HG02759 (cell line): ENCODE results near the gene TRIM65.

Source experiments
- ATAC-seq: cut with Tn5 transposase; IDR thresholded peaks from one replicate; pipeline ENCODE4 v1.9.1; 2021; ENCODE audit warnings: mild to moderate bottlenecking, moderate library complexity; ENCODE audit not compliant: unreplicated experiment

Gene TRIM65

DNA sequence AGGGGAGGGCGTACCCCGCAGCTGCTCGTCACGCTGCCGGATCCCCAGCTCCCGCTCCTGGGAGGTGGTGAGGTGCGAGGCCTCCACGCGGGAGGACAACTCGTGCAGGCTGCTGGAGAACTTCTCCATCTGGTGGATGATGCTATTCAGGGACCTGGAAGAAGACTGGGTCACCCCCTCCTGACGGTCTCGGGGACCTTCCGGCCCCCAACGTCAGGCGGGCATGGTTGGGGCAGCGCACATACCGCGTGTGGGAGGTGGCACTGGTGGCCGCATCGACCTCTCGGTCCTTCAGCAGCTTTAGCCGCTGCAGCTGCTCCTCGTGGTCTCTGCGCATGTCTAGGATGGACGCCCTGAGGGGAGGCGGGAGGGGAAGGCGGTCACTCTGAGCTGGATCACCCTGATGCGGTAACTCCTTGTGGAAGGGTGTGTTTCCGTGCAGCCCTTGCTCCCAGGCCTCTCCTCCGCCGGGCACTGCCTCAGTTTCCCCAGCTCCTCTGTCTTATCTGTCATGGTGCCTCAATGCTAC lies 21.2 kb upstream of the TRIM65 start:
- ATAC-seq: no peak

DNA sequence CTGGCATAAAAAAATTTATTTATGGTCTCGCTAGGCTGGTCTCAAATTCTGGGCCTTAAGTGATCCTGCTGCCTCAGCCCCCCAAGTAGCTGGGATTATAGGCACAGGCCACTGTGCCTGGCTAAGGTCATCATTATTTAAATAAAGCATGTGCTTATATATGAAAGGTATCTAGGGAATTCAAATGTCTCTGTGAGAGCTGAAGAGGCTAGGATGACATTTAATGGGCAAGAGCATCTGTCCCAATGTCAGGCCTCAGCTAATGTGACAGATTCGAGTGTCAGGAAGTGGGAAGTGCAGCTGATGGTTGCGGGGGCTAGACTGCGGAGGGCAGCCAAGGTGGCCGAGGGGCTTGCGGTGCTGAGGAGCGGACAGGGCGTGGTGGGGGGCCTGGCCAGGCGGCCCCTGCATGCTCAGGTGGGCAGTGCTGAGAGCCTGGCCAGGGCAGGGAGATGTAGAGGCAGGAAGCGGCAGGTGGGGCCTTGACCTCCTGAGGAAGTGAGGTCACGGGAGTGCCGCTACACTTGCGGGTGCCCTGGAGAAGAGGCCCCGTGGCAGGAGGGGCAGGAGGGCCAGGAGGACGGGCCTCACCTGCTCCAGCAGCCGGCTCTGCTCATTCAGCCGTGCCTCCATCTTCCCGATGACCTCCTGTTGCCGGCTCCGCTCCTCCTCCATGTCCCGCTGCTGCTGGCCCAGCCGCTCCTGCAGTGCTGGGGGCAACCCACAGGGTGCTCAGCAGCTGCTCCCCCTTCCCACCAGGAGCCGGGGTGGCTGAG lies 20.6 kb upstream of the TRIM65 start:
- no peak for ATAC-seq

DNA sequence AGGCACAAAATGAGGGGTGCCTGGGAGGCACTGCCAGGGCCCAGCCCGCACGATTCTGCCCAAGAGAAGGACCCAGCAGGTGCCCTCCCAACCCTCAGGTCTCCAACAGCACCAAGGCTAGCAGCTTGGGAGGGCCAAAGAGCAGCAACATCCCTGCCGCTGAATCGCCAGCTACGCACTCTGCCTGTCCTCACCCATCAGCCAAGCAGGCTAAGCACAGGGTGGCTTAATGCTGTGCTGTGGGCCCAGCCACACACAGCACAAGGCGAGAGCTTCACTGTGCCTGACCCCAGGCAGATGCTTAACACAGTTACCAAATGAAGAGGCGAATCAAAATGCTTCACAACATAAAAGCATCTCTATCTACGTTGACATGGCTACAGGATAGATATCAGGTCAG lies 18.5 kb upstream of the TRIM65 start:
- no peak for ATAC-seq

DNA sequence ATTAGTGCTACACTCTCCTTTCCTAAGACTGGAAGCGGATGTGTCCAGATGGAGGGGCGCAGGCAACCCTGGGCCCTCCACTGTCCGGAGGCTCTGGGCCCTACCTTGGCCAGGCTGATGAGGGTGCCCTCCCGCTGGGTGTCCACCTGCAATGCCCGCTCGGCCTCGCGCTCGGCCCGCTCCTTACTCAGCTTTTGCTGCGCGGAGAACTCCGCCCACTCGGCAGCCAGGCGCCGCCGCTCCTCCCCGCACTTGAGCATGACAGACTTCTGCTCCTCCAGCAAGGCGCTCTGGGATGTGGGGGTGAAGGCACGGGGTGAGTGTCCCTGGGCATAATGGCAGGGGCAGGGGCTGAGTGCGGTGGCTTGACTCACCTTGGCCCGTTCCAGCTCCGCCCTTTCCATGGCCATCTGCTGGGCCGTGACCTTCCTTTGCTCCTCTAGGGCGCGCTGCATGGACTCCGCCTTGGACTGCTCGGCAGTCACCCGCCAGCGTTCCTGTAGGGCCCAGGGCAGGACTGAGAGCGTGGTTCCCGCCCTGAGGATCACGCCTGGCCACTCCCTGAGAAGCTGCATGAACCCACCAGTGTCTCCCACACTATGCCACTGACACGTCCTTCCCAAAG lies 18.0 kb upstream of the TRIM65 start:
- no peak for ATAC-seq

DNA sequence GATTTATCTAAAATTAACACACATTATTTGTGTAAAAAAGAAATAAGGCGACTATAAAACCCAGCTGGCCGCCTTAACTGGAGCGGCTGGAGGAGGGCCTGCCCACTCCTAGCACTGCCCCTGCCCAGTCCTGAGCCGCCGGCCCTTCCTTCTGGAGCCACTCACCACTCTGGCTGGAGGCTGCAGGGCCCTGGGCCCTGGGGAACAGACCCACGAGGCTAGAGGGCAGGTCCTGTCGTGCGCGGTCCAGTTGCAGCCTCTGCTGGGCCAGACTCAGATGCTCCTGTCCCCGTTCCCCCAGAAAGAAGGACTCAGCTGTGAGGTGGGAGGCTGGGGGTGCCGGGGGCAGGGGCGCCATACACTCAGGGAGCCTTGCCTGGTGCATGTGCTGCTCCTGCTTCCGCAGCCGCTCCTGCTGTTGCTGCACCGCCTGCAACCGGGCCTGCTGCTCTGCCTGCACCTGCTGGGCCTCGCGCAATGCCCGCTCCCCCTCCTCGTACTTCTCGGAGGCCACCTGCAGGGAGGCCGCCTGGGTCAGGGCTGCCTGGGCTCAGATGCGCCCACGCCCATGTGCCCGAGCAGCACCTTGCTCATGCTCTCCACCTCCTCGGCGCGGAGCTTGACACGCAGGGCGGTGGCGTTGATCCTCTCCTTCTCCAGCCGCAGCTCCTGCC lies 16.9 kb upstream of the TRIM65 start:
- no peak for ATAC-seq

DNA sequence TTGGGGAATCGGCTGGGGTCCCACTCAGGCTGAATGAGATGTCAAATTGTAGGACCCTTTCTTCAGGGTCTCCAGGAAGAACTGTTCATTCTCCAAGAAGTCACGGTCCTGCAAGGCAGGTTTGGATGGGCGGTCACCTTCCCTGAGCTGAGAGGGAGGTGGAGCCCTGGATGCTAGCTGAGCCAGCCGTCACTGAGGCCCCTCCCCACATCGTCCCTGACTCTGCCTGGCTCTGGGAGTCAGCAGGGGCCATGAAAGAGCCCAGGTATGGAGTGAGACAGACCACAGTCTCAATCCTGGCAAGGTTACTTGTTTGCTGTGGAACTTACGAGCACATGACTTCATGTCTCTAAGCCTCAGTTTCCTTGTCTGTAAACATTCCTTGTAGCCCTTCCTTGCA lies 13.9 kb upstream of the TRIM65 start:
- no peak for ATAC-seq

DNA sequence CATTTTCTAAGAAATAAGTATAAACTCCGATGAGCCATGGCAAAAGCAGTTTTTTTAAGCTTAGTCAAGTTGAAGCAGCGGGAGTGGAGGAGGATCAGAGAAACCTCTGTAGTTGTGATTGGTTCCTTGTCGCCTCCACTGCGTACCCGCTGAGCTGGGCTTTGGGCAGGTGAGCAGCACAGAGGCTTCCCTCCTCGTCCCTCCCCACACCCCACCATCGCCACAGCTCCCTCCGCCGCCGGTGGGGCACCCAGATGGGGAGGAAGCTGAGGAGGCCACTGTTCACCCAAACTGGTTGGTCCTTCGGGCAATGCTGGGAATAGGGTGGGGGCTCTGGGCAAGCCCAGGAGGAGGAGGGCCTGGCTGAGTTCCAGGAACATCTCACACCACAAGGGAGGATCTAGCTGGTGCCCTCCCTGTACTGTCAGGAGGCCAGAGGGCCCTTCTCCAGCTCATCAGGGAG lies 13.1 kb upstream of the TRIM65 start:
- ATAC-seq: no peak

DNA sequence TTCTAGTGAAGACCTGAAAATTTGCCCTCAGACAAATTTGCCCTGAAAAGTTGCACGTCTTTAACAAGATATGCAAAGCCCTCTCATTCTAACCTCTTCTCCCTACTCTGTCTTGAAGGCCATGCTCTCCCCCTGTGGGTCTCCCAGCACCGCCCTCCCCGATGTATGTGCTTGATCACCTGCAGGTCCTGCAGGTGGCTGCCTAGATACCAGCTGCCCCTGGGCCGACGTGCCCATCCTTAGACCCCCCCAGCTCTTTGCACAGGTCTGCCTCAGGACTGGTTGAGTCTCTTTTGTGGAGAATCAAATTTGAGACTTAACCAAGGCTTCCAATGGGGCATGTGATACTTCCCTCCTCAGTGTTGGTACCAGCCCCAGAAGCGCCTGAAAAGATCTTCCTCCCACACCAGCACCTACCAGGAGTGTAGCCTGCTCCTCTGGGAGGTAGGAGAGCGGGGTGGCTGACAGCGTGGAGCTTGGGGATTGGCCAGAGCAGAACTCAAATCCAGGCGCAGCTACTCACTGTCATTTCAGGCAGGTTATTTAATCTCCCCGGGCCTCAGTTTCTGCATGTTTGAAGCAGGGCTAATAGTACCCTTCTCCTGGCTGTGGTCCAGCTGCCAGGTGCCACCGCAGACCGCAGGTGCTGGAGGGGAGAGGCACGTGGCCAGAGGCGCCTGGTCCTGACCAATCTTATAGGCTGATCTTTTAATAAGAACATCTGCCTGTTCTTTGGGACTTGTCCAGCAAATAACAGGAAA lies 12.5 kb upstream of the TRIM65 start:
- no peak for ATAC-seq

DNA sequence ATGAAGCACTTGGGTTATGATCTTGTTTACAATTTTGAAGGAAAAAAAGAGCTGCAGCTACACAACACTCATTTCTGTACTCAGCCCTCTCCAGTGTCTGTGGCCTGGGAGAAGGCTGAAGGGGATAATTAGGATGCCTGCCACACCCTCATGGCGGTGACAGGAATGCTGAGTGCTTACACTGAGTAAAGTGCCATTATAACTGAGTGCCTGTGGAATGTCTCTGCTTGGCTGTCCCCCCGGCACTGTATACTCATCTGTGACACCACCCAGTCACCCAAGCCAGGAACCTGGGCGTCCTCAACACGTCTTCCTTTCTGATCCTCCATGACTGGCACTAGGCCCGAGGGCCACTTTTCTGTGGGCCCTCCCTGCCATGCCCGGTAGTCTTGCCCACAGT lies 11.4 kb upstream of the TRIM65 start:
- no peak for ATAC-seq

DNA sequence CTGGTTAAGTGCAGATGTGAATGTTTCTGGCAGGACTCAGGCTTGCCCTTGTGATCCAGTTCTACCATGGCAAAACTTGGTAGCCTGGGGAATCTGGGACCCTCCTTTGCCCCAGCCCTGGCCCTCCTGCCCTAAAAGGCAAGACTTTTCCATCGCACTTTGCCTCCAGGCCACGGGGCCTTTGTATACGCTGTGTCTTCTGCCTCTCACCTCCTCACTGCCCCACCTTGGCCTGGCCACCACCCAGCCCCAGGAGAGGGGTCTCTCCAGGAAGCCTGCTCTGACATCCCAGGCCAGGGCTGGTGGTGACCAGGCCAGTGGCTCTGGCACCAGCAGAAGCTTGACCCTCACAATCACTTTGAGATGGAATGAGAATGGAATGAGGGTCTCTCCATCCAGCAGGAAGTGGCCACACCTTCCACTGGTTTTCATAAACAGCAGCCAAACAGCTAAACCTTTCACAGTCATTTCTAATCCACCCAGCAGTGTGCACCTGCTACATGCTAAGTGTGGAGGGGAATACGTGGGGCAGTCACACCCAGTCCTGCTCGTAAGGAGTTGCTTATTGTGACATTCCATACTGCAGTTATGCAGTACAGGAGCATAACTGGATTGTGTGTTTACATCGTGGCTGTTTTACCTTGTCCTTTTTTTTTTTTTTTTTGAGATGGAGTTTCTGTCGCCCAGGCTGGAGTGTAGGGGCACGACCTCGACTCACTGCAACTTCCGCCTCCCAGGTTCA lies 9.6 kb upstream of the TRIM65 start:
- no peak for ATAC-seq

DNA sequence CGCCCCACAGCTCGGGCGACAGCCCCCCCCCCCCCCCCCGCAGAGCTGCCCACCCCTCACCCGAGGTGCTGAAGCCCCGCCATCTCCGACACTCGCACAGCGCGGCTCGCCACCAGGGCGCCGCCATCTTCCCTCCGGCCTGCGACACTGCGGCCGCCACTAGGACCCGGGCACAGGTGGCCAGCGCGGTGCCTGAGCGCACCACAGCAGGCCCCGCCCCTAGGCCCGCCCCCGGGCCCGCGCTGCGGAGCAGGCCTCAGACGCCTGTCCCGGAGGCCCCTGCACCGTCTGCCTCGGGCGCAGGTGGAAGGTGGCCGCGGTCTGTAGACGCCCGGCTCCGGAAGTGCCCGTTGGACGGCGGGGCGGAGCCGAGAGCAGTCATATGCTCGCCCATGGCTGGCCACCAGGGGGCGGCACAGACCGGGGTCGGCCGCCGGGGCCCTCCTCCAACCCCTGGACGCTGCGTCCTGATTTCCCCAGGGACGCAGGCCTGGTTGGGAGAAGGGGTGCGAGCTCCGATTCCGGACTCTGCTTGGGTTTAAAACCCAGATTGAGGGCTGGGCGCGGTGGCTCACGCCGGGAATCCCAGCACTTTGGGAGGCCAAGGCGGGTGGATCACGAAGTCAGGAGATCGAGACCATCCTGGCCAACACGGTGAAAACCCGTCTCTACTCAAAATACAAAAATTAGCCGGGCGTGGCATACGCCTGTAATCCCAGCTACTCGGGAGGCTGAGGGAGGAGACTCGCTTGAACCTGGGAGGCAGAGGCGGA lies 8.2 kb upstream of the TRIM65 start, which contains the start of gene MRPL38:
TSS of gene MRPL38 (minus strand) at position 136 of the 773 bp plus-strand sequence. CDS start at position 127, 9 bp downstream.
- ATAC-seq: peak; percentile 97

DNA sequence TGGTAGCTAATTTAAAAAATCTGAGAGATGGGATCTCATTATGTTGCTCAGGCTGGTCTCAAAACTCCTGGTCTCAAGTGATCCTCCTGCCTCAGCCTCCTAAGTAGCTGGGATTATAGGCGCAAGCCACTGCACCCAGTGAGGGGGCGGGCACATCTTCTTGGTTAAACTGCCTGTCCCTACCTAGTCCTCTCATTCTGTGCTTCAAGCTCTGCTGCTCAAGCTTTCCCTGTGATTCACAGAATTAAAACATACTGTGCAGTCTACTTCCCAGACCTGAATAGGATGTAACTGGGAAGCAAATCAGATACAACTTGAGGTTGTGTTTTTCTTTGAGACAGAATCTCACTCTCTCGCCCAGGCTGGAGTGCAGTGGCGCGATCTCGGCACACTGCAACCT lies 5.7 kb upstream of the TRIM65 start:
- no peak for ATAC-seq

DNA sequence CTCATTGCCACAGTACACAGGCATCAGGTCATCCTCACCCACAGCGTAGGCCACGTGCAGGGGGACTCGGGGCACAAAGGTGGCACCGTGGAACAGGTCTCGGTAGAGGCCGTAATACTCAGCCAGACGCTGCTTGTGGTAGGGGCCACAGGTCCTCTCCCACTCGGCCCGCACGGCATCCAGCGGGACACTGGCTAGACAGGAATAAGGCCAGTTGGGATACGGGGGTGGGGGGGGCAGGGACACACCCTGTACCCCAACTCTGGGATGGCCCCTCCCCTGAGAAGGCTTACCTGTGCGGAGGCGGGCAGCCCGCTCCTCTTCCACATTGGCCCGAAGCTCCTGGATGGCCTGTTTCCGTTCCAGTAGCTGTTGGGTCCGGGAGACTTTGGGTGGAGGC lies 5.0 kb upstream of the TRIM65 start:
- ATAC-seq: no peak

DNA sequence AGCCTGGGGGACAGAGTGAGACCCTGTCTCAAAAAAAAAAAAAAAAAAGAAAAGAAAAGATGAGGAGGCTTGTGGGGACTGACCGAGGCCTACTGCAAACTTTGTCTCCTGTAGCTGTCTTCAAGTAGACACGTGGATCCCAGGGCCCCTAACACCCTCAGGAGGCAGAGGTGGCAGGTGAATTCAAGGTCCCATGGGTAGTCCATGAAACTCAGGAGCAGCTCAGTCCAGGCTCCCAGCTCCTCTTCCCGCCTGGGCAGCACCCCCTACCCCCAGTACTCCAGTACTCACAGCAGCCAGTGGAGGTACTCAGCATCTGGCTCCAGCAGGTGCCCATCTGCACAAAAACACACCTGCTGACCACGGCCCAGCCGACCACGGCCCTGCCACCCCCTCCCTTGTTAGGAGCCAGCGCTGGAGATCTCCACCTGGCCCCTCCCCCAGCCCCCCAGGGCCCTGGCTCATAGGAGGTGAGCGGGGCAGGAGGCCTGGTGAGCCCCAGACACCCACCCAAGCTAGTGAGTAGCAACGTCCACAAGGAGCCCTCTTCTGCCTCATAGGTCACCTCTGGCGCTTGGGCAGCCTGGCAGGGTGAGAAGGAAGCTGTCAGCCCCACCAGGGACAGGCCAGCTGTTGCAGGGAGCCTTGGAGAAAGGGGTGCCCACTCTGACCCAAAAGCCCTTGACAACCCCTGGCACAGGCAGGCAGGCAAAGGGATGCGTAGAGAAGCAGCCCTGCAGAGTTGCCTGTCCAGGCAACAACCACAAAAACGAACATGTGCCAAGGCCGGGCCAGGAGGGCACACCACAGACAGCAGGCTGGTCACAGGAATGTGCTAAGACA lies 4.2 kb upstream of the TRIM65 start:
- ATAC-seq: no peak

DNA sequence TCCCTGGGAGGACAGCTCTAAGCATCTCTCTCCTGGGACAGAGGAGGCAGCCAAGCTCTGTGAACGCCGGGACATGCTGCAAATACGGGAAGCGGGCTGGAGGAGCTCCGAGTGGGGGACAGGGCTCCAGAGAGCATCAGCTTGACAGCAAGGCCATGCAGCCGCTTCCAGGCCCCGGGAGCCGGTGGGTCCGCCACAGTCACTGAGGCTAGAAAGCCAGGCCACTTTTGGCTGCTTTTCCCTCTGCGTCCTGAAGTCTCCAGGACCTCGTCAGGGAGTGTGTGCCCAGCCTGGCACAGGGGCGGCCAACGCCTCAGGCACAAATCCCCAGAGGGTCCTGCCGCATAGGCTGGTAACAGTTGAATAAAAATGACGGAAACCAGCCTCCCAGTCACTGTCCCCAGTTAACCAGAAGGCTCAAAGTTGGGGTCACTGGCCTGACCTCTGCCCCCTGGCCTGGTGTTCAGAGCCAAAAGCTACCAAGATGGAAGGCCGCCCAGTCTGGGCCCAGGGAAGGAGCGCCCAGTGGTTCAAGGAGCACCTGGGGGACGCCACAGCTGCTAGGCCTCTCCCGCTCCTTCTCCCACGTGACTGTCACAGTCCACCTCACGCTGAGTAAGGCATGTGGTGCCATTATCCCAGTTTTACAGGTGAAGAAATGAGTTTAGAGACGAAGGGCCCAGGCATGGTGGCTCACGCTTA lies 3.2 kb upstream of the TRIM65 start:
- no peak for ATAC-seq

DNA sequence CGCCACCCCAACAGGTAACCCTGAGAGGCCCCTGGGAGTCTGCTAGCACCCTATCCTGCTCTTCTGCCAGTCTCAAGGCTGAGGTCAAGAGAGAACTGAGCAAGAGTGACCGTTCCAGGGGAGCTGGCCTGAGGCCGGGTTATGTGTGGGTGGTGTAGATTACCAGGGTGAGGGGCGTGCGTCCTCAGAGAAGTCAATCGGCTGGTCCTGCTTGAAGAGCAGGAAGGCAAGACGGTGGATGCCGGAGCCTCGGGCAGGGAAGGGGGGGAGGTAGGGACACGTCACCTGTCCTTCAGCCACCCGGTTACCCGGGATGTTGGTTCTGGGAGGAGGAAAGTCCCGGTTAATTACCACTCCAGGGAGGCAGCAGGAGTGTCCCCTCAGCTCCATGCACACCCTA lies 2.6 kb upstream of the TRIM65 start:
- no peak for ATAC-seq

DNA sequence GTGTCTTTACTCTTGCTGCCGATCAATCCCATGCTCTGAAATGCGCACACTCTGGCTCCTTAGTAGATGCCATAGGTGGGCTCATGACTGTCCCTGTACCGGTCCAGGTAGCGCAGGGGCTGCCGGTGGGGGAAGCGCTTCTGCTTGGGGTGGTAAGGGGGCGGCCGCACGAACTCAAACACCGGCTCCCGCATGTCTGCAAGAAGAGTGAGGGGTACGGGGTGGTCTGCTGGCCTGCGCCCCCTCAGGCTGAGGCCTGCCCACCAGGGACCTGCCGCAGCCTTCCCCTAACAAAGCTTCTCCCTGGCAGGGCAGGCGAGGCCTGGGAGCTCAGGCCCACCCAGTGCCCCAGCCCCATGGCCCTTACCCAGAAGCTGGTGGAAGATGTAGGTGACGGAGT lies 2.0 kb upstream of the TRIM65 start:
- ATAC-seq: no peak

DNA sequence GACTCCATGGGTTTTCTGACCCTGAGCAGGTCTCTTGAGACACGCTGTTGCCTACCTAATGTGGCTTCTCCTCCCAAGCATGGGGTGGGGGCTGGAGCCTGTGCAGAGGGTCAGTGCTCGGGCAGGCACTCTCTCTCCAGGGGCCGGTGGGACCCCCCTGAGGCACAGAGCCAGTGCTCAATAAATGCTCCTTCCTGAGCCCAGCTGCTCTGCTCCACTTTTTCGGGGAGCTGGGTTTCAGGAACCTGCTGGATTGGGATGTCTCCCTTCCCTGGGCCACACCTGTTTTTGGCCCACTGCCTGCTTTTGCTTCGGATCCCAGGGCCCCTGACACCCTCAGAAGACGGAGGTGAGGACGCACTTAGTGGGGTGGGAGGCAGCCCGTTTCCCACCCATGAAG lies 1.3 kb upstream of the TRIM65 start:
- no peak for ATAC-seq
